PC-3 (cell line): Measurements from ENCODE around the gene RNF144B.

Experiments
- EZH2 ChIP-seq: fragments of 300-600 bp; sonication (generic); IDR thresholded peaks from one replicate; pipeline ENCODE4 v1.6.1; 2017; ENCODE audit warnings: antibody characterized with exemption, mild to moderate bottlenecking, low read length; ENCODE audit not compliant: unreplicated experiment
- EZH2phosphoT487 ChIP-seq: fragments of 300-600 bp; sonication (generic); IDR thresholded peaks from 2 replicates; pipeline ENCODE4 v1.6.1; 2018; ENCODE audit warnings: mild to moderate bottlenecking, antibody characterized with exemption, low read length, borderline replicate concordance
- TF ChIP-seq, protein P1 (sequence below): fragments of 300-600 bp; sonication (generic); conservative IDR thresholded peaks from 2 replicates; pipeline ENCODE4 v1.5.1; 2017; ENCODE audit warnings: antibody characterized with exemption, low read depth, mild to moderate bottlenecking, low read length

DNA sequence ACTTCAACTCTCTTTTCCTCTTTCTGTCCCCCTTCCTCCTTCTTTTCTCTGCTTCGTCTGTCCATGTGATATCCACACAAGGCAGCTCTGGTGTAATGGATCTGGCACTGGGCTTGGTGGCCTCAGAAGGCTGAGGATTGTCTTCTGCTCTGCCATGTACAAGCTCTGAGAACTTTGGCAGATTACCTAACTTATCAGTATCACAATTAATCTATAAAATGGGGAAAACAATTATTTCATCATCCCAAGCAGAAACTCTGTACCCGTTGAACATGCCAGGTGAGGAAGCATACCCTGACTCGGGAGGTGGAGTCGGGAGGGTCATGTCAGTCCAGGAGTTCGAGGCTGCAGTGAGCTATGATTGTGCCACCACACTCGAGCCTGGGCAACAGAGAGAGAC is 10.6 kb downstream of the RNF144B start:
- TF ChIP-seq, protein P1, sequence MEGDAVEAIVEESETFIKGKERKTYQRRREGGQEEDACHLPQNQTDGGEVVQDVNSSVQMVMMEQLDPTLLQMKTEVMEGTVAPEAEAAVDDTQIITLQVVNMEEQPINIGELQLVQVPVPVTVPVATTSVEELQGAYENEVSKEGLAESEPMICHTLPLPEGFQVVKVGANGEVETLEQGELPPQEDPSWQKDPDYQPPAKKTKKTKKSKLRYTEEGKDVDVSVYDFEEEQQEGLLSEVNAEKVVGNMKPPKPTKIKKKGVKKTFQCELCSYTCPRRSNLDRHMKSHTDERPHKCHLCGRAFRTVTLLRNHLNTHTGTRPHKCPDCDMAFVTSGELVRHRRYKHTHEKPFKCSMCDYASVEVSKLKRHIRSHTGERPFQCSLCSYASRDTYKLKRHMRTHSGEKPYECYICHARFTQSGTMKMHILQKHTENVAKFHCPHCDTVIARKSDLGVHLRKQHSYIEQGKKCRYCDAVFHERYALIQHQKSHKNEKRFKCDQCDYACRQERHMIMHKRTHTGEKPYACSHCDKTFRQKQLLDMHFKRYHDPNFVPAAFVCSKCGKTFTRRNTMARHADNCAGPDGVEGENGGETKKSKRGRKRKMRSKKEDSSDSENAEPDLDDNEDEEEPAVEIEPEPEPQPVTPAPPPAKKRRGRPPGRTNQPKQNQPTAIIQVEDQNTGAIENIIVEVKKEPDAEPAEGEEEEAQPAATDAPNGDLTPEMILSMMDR, result no peak
- TF ChIP-seq EZH2, result no peak
- no peak for TF ChIP-seq EZH2phosphoT487
